K562 (cell line): ENCODE results near the gene PLA2G4D. TPM values are rescaled to one million over a fixed set of nuclear protein-coding genes. Genes with fewer than 3 reads are reported as not detected.
A peak's percentile ranks its signal among the peaks of the same experiment; 100 is the strongest.

Experiments
- BHLHE40 ChIP-seq: IDR thresholded peaks from 2 replicates; pipeline ENCODE4 v1.6.1; 2011; ENCODE audit warnings: low read length, improper control_type of control experiment
- DPF2 ChIP-seq: fragments of 450-650 bp; IDR thresholded peaks from 2 replicates; pipeline ENCODE4 v1.6.1; 2016
- E2F6 ChIP-seq, 2 experiments: IDR thresholded peaks; 2 replicates each; pipeline ENCODE4 v1.6.1; 2011; ENCODE audit warnings: borderline replicate concordance in 1 of 2, control low read depth in 1 of 2, low read depth in 1 of 2, low read length in 1 of 2, mild to moderate bottlenecking in 1 of 2, mixed read lengths in 1 of 2, moderate library complexity in 1 of 2; ENCODE audit not compliant: insufficient read depth in 1 of 2, insufficient read length in 1 of 2, poor library complexity in 1 of 2, severe bottlenecking in 1 of 2; ENCODE audit errors: extremely low read depth in 1 of 2
- EWSR1 ChIP-seq: fragments of 450-650 bp; IDR thresholded peaks from 2 replicates; pipeline ENCODE4 v1.6.1; 2018; ENCODE audit warnings: borderline replicate concordance, mild to moderate bottlenecking, low read depth, moderate library complexity; ENCODE audit not compliant: partially characterized antibody
- GABPB2 ChIP-seq: fragments of 250-450 bp; sonication (Bioruptor Pico); conservative IDR thresholded peaks from 2 replicates; pipeline ENCODE4 v1.5.1; 2021; ENCODE audit warnings: mild to moderate bottlenecking
- GTF2F1 ChIP-seq: IDR thresholded peaks from 2 replicates; pipeline ENCODE4 v1.6.1; 2011; ENCODE audit warnings: low read depth, low read length, improper control_type of control experiment
- HBP1 ChIP-seq: fragments of 450-650 bp; formaldehyde crosslinking; IDR thresholded peaks from 2 replicates; pipeline ENCODE4 v1.4.0; 2022; ENCODE audit warnings: missing genetic modification characterization
- HDAC6 ChIP-seq: IDR thresholded peaks from 2 replicates; pipeline ENCODE4 v1.6.1; 2012; ENCODE audit warnings: low read depth, mild to moderate bottlenecking, control low read depth, inconsistent platforms, low read length, moderate library complexity
- MIER1 ChIP-seq: fragments of 450-650 bp; IDR thresholded peaks from 2 replicates; pipeline ENCODE4 v1.6.1; 2016; ENCODE audit warnings: antibody characterized with exemption, mild to moderate bottlenecking, low read depth
- NEUROD1 ChIP-seq: fragments of 150-350 bp; IDR thresholded peaks from 2 replicates; pipeline ENCODE4 v1.6.1; 2014; ENCODE audit warnings: borderline replicate concordance, low read length, low read depth; ENCODE audit not compliant: partially characterized antibody
- RCOR1 ChIP-seq, 2 experiments: IDR thresholded peaks; 2 replicates each; pipeline ENCODE4 v1.6.1; 2012; ENCODE audit warnings: low read depth in 2 of 2, low read length in 2 of 2, borderline replicate concordance in 1 of 2, improper control_type of control experiment in 1 of 2
- REST ChIP-seq, 2 experiments: fragments of 450-650 bp; formaldehyde crosslinking in 1 of 2; IDR thresholded peaks; 2 replicates each; pipeline versions ENCODE4 v1.4.0 to v1.6.1; 2014 to 2020; ENCODE audit warnings: mild to moderate bottlenecking in 2 of 2, borderline replicate concordance in 1 of 2, low read depth in 1 of 2
- RHOXF2B ChIP-seq: fragments of 250-450 bp; sonication (Bioruptor Pico); conservative IDR thresholded peaks from 2 replicates; pipeline ENCODE4 v1.5.1; 2021
- SNIP1 ChIP-seq: fragments of 450-650 bp; IDR thresholded peaks from 2 replicates; pipeline ENCODE4 v1.7.1; 2017; ENCODE audit warnings: low read depth, mild to moderate bottlenecking
- ZNF165 ChIP-seq: fragments of 250-450 bp; sonication (Bioruptor Pico); IDR thresholded peaks from 2 replicates; pipeline ENCODE4 v1.4.0; 2020; ENCODE audit warnings: borderline replicate concordance
- ZNF311 ChIP-seq: fragments of 250-450 bp; sonication (Bioruptor Pico); IDR thresholded peaks from 2 replicates; pipeline ENCODE4 v1.4.0; 2020; ENCODE audit warnings: mild to moderate bottlenecking, moderate library complexity
- ZNF644 ChIP-seq: fragments of 200-800 bp; sonication (Bioruptor generic); IDR thresholded peaks from 2 replicates; pipeline ENCODE4 v1.6.1; 2016; ENCODE audit warnings: low read depth, missing genetic modification characterization, missing compliant biosample characterization
- polyA plus RNA-seq, 8 experiments: library from polyadenylated mRNA; depleted of rRNA in 4 of 8; stranded (reverse) in 5 of 8; unstranded in 3 of 8; fragments of >200 nt; fragmentation: Nextera tagmentation in 2 of 8; fragmentation: Illumina TruSeq in 1 of 8; extraction: Ambion mirVana in 2 of 8; extraction: Trizol in 1 of 8; gene quantifications; 2 replicates each; pipeline versions ENCODE4 v1.2.1 to v1.2.3, GENCODE V29; 2011 to 2014; ENCODE audit warnings: inconsistent platforms in 1 of 8, missing spikeins in 1 of 8
- total RNA-seq, 7 experiments: library from RNA; depleted of rRNA in 6 of 7; stranded (reverse); fragments of >200 nt in 6 of 7; fragmentation: Illumina TruSeq in 2 of 7; extraction: Trizol in 2 of 7; gene quantifications; 2 replicates each; pipeline versions ENCODE4 v1.2.1 to v1.2.3, GENCODE V29; 2011 to 2021; ENCODE audit warnings: low replicate concordance in 1 of 7

The PLA2G4D gene
- total and polyA plus RNA-seq, 9 of the 15 experiments (the other 6 are each of a cell fraction or from before 2014, with no cell fraction given) = 0.04 TPM; not detected in 8

- TF ChIP-seq REST (IDR thresholded peaks at IDR 0.05; ENCODE audit: borderline replicate concordance) (peak; percentile 74), REST (CRISPR knock-in tag; IDR thresholded peaks at IDR 0.05; ENCODE audit: low read depth) (no peak), NEUROD1 (no peak), ZNF644 (tag) (no peak), E2F6 (IDR thresholded peaks at IDR 0.05; ENCODE audit: borderline replicate concordance in 1 of 2, extremely low read depth in 1 of 2, insufficient read depth in 1 of 2, insufficient read length in 1 of 2, low read depth in 1 of 2, low read length in 1 of 2, poor library complexity in 1 of 2, severe bottlenecking in 1 of 2) (no peak), GTF2F1 (no peak), DPF2 (no peak), ZNF165 (CRISPR knock-in tag) (no peak), EWSR1 (no peak), RHOXF2B (no peak), RCOR1 (IDR thresholded peaks at IDR 0.05; ENCODE audit: borderline replicate concordance in 1 of 2, low read depth in 2 of 2, low read length in 2 of 2) (peak in 1 of 2 experiments; percentile 38; a peak in 1 of 4 replicates), SNIP1 (no peak), BHLHE40 (peak; percentile 40; the same call in 1 of the 2 replicates), ZNF311 (CRISPR knock-in tag) (no peak), HBP1 (CRISPR knock-in tag) (no peak), HDAC6 (no peak), GABPB2 (CRISPR knock-in tag) (no peak), MIER1 (no peak)
Observed at GRCh38 chr15:42084465-42085235, 9.7 kb downstream of the PLA2G4D start (continued).
